ENCODE data around the gene TARS2.

GRCh38 chr1:150551784-150552127 is 64.5 kb downstream of the TARS2 start:
- TF ChIP-seq POLR2A (IDR thresholded peaks at IDR 0.05; ENCODE audit: extremely low read depth, insufficient read length) (no peak), CTCF (IDR thresholded peaks at IDR 0.05; ENCODE audit: low read depth, low read length) (no peak), MAX (IDR thresholded peaks at IDR 0.05; ENCODE audit: low read depth, low read length) (no peak)

Measured in NB4 (cell line).